Mucosa of gallbladder (tissue), 1 donor: ENCODE results near the gene HPCAL1. TPM values are rescaled to one million over a fixed set of nuclear protein-coding genes. Genes with fewer than 3 reads are reported as not detected.

ENCODE experiments used
- DNase-seq: peaks from one replicate; pipeline ENCODE4 v3.0.0-alpha.2; 2020; ENCODE audit warnings: low spot score
- total RNA-seq: library from RNA; stranded (reverse); gene quantifications from one replicate; pipeline ENCODE4 v1.2.1, GENCODE V29; 2021
- donor health status: DM: no; HTN: no; CAD: no.

Gene HPCAL1
- total RNA-seq, 1 donor from 2014 or later, result 44.0 TPM

DNA sequence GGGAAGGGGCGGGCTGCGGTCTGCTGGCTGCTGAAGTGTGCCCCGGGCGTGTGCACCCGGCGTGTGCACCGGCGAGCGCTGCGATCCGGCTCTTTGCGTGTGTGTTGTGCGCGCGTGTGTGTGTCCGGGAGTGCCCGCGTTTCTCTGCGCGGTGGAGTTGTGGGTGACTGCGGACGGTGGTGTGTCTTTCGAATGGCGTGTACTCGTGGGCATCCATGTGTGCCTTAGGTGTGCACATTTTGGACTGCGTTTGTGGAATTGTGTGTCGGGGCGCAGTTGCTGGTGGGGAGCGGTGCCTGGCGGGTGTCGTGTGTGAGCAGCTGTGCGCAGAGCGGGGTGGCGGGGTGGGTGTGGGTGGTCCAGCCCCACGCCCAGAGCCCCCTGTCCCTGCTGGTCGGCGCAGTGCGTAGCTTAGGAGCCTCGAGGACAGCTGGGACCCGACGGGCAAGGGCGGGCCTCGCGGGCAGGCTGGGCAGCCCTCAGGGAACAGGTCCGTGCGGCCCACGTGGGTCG, 533 bp downstream of the HPCAL1 start:
- no peak for DNase-seq

DNA sequence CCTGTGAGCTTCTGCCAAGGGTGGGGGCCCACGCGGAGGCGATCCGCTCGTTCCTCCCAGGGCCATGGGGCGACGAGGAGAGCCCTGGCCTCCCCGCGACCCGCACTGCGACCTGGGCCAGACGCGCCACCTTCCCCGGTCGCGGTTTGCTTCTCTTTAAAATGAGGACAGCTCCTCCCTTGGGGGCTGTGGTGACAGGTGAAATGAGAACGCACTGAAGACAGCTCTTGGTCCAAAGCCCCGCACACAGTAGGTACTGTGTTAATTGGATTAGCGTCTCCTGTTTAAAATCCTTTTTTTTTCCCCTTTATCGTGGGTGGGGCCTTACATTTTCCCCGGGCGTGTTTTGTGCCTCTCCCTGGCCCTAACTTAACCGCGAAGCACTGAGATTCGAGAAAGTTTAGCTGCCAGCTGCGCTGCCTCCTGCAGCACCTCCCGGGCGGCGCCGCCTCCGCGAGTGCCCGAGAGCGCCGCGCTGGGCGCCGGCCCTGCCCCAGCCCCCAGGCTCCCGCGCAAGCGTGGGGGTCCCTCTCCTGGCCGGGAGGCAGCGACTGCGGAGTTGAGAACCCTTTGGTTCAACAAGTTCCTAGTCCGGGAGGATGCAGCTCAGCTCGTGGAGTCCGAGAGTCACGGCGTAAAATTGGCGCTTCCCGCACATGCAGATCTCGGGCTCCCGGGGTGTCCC, 1.1 kb downstream of the HPCAL1 start:
- DNase-seq, result peak; percentile 32

- DNase-seq, result no peak
These were observed 2.0 kb downstream of the HPCAL1 start for GRCh38 chr2:10304458-10305253.

DNA sequence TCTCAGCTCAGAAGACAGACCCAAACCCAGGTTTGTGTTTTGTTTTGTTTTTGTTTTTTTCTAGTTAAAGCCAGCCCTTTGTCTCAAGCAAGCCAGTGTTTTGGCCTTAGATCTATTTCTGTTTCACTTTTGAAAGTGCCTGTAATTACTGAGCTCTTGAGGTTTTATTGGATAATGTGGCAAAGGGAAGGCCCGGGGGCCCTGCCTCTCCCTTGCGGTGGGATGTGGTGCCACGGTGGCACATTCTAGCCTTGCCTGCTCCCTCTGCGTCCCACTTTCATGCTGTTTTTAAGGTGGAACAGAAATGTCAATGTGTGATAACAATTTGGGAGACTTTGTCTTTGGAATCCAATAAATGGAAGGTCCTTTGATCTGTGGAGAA, 2.5 kb downstream of the HPCAL1 start:
- DNase-seq, result no peak

- no peak for DNase-seq
These were observed 3.0 kb downstream of the HPCAL1 start for GRCh38 chr2:10305715-10306114.

DNA sequence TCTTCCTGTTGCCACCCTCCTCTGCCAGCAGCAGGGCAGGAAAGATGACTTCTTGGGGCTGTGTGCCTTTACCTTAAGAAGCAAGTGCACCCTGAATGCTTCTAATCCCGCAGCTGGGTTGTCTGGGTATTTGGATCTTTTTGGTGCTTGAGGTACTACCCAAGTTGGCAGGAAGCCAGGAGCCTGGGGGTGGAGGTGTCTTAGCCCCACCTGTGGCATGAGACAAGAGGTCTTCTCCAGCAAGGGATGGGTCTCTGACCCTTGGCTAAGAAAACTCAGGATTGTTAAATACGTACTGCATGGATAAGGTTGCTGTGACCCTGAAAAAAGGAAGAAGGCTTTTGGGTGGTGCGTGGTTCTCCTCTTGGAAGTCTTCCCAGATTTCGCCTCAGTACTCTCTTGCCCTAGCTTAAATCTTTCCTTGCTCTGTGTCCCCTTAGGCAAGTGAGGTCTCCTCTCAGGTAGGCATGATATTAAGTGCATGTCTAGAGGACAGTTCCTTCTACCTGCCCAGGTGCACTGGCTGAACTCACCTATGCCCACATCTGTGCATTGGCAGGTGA, 4.3 kb downstream of the HPCAL1 start:
- no peak for DNase-seq

DNA sequence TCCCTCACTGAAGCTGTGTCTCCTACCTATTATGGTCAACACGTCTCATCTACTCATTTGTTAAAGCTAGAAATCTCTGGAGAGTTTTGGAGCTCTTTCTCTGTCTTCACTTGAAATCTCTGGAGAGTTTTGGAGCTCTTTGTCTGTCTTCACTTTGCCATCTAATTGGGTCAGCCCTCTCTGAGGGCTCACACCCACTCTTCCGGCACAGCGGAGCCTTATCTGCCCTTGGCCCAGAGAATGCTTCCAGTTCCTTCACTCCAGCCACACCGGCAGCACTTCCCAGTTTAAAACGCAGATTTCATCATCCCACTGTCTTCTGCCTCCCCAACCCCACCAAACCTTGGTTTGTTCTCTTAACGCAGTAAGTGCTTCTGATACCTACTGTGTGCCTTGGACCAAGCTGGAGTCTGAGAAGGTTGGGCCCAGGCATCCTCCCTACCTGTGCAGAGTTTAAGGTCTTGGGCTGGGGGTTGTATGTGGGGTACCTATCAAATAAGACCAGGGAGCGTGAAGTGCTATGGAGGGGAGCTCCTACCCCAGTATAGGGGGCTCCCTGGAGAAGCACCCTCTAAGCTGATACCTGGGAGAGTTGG, 5.0 kb downstream of the HPCAL1 start:
- DNase-seq, result no peak

DNA sequence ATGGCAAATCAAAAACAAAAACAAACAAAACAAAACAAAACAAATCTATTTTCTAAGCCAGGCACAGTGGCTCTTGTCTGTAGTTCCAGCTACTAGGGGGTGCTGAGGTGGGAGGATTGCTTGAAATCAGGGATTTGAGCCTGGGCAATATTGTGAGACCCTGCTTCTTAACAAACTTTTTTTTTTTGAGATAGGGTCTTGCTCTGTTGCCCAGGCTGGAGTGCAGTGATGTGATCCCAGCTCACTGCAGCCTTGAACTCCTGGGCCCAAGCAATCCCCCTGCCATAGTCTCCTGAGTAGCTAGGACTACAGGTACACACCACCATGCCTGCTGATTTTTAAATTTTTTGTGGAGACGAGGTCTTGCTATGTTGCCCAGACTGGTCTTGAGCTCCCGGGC, 6.2 kb downstream of the HPCAL1 start:
- DNase-seq, result no peak

GRCh38 chr2:10309286-10309685, 6.6 kb downstream of the HPCAL1 start:
- no peak for DNase-seq

GRCh38 chr2:10310309-10310888, 7.7 kb downstream of the HPCAL1 start:
- DNase-seq, result no peak

- no peak for DNase-seq
These were observed 9.0 kb downstream of the HPCAL1 start for GRCh38 chr2:10311736-10312135.

DNA sequence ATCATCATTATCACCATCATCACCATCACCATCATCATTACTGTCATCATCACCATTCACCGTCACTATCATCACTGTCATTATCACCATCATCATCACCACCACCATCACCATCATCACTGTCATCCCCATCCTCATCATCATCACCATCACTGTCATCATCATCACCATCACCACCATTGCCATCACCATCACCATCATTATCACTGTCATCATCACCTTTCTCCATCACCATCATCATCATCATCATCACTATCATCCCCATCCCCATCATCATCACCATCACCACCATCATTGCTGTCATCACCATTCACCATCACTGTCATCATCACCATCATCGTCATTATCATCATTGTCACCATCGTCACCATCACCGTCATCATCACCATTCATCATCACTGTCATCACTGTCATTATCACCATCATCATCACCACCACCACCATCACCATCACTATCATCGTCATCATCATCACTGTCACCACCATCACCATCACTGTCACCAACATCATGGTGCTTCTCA, 9.8 kb downstream of the HPCAL1 start:
- no peak for DNase-seq

- DNase-seq, result no peak
These were observed 13.6 kb downstream of the HPCAL1 start for GRCh38 chr2:10316336-10316735.

GRCh38 chr2:10316860-10317259, 14.2 kb downstream of the HPCAL1 start:
- no peak for DNase-seq

GRCh38 chr2:10317646-10318045, 14.9 kb downstream of the HPCAL1 start:
- DNase-seq, result no peak

DNA sequence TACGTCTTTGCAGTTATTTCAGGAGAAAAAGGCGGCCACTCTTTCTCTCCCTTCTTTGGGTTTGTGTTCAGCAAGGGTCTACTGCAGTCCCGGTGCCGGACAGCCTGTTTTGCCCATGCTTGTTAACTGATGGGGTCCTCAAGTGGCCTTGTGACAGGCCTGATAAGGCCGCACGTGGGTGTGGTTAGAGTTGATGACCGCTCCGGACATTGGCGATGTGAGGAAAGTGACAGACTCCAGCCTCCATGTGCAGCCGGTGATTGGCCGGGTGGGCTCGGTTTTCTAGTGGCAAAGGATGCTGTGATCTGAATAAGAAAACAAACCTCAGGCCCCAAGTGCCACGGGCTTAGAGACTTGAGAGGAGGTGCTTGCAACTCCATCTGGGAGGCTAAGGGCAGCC, 15.6 kb downstream of the HPCAL1 start:
- DNase-seq, result no peak

DNA sequence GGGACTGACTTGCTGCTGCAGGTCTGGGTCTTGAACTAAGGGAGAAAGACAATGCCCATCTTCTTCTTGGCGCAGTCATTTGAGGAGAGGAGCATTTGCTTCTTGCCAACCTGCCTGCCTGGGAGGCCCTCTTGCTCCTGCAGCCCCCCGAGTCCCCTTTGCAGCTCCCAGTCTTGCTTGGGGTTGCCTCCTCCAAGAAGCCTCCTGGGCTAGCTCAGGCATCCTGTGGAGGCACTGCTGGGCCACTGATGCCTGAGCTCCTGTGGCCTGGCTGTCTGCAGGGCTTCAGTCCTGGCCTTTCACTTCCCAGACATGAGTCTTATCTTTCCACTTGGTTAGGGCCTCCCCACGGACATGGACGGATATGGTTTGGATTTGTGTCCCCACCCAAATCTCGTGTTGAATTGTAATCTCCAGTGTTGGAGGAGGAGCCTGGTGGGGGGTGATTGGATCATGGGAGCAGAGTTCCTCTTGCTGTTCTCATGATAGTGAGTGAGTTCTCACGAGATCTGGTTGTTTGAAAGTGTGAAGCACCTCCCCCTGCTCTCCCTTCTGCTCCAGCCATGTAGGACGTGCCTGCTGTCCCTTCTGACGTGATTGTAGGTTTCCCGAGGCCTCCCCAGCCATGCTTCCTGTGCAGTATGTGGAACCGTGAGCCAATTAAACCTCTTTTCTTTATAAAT, 17.3 kb downstream of the HPCAL1 start:
- no peak for DNase-seq

DNA sequence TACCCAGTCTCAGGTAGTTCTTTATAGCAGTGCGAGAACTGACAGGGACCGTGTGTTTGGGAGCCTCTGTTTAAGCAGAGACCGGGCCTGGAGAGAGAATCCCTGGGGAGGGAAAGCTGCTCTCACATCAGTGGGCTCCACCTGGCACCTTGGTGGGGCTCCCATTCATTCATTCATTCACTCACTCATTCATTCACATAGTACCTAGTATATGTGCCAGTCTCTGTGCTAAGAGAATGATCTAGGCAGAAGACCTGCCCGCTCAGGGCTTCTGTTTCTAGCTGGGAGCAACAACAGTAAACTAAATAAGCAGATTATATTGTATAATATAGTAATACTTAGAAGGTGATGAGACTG, 17.8 kb downstream of the HPCAL1 start:
- DNase-seq, result no peak

GRCh38 chr2:10320933-10321332, 18.2 kb downstream of the HPCAL1 start:
- no peak for DNase-seq

DNA sequence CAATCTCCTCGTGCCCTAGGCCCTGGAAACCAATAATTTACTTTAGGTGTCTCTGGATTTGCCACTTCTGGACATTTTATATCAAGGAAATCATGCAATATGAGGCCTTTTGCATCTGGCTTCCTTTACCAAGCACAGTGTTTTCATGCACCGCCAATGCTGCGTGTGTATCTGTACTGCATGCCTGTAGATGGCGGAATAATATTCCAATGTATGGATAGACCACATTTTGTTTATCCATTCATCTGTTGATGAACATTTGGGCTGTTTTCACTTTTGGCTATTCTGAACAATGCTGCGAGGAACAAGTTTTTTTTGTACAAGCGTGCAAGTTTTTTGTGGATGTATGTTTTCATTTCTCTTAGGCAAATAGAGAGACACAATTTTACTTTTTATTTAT, 18.9 kb downstream of the HPCAL1 start:
- no peak for DNase-seq

- no peak for DNase-seq
These were observed 19.8 kb downstream of the HPCAL1 start for GRCh38 chr2:10322481-10322880.
